ENCODE results near the gene INMT. TPM values are rescaled to one million over a fixed set of nuclear protein-coding genes. Genes with fewer than 3 reads are reported as not detected.

INMT gene
- total RNA-seq, 4 donors from 2014 or later, result 21.3 to 142 (median 100) TPM

DNA sequence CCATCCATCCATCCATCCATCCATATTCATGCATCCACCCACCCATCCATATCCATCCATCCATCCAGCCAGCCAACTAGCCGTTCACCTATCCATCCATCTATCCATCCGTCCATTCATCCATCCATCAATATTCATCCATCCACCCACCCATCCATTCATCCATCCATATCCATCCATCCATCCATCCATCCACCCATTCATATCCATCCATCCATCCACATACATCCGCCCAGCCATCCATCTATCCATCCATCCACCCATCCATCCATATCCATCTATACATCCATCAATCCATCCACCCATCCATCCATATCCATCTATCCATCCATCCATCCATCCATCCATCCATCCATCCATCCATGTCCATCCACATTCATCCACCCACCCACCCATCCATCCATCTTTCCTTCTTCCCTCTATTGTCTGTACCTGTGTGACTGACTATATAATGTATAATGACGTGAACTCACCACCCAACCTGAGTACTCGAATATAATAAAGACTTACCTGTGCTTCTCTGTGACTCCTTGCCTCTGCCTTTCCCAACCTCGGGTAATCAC lies 2.5 kb downstream of the INMT start:
- no peak for TF ChIP-seq EP300 (IDR thresholded peaks at IDR 0.05)
- TF ChIP-seq, protein P1, sequence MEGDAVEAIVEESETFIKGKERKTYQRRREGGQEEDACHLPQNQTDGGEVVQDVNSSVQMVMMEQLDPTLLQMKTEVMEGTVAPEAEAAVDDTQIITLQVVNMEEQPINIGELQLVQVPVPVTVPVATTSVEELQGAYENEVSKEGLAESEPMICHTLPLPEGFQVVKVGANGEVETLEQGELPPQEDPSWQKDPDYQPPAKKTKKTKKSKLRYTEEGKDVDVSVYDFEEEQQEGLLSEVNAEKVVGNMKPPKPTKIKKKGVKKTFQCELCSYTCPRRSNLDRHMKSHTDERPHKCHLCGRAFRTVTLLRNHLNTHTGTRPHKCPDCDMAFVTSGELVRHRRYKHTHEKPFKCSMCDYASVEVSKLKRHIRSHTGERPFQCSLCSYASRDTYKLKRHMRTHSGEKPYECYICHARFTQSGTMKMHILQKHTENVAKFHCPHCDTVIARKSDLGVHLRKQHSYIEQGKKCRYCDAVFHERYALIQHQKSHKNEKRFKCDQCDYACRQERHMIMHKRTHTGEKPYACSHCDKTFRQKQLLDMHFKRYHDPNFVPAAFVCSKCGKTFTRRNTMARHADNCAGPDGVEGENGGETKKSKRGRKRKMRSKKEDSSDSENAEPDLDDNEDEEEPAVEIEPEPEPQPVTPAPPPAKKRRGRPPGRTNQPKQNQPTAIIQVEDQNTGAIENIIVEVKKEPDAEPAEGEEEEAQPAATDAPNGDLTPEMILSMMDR (IDR thresholded peaks at IDR 0.05), result no peak
- TF ChIP-seq POLR2A (IDR thresholded peaks at IDR 0.05), result no peak
- no peaks in the 10 kb centered on the region for H3K36me3 ChIP-seq
- 78 to 87% methylated on average over 6 of the region's 6 CpGs for WGBS, 2 donors
- H3K9me3 ChIP-seq, result no peaks in the 10 kb centered on the region
- peaks cover 0 to 57% (median 15%) of the 10 kb centered on the region in 4 donors for H3K4me1 ChIP-seq
- H3K27me3 ChIP-seq, result no peaks in the 10 kb centered on the region
- no peak overlapping the region for H3K4me3 ChIP-seq
- no peak for DNase-seq (ENCODE audit: low spot score in 2 of 2)
- H3K27ac ChIP-seq, result no peak overlapping the region

DNA sequence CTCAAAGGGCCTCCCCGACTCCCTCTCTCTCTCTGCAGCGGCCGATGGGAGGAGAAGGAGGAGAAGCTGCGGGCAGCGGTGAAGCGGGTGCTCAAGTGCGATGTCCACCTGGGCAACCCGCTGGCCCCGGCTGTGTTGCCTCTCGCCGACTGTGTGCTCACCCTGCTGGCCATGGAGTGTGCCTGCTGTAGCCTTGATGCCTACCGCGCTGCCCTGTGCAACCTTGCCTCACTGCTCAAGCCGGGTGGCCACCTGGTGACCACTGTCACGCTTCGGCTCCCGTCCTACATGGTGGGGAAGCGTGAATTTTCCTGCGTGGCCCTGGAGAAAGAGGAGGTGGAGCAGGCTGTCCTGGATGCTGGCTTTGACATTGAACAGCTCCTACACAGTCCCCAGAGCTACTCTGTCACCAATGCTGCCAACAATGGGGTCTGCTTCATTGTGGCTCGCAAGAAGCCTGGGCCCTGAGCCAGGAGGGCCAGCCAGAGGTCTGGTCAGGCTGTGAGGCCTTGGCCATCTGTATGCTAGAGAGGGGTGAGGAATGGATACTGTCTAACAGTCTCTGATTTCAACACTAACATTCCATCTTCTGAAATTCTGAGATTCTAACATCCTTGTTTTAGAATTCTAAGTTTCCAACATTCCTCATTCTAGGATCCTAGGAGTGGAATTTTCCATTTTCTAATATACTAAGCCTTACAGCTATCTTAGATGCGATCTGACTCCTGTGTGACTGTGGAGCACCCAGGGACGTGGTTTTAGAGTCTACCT lies 3.6 kb downstream of the INMT start:
- no peaks in the 10 kb centered on the region for H3K9me3 ChIP-seq
- no peaks in the 10 kb centered on the region for H3K36me3 ChIP-seq
- H3K4me3 ChIP-seq, result no peak overlapping the region
- TF ChIP-seq POLR2A (IDR thresholded peaks at IDR 0.05) (no peak), EP300 (IDR thresholded peaks at IDR 0.05) (no peak)
- TF ChIP-seq, protein P1 (IDR thresholded peaks at IDR 0.05), result no peak
- H3K27ac ChIP-seq, result peak overlapping the region in 3 of 4 donors; percentile 4 to 48 (median 25)
- H3K27me3 ChIP-seq, result no peaks in the 10 kb centered on the region
- 62 to 66% methylated on average over 19 of the region's 22 CpGs for WGBS, 2 donors
- H3K4me1 ChIP-seq, result peaks cover 0 to 50% (median 13%) of the 10 kb centered on the region in 4 donors
- peak in 1 of 2 donors; percentile 24 for DNase-seq (ENCODE audit: low spot score in 2 of 2)

DNA sequence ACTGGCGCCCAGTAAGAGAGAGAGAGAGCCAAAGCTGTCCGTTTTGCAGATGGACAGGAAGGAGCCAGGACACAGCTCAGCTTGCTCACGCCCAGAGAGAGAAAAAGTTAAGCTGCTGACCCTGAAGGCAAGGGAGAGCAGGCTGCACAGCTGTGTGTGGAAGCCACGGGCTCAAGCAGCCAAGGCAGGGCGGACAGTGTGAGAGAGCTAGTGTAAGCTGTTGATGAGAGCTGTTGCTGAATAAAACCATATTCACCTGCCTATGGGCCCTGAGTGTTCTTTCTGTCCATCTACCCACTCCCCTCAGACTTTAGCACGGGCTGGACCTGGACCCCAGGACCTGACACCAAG lies 5.4 kb downstream of the INMT start:
- DNase-seq (ENCODE audit: low spot score in 2 of 2), result no peak
- Histone ChIP-seq H3K36me3 (no peaks in the 10 kb centered on the region), H3K27ac (no peak overlapping the region), H3K4me1 (peaks cover 0 to 35% (median 5%) of the 10 kb centered on the region in 4 donors), H3K4me3 (no peak overlapping the region), H3K27me3 (no peaks in the 10 kb centered on the region), H3K9me3 (no peaks in the 10 kb centered on the region)
- TF ChIP-seq POLR2A (IDR thresholded peaks at IDR 0.05) (no peak), EP300 (IDR thresholded peaks at IDR 0.05) (no peak)
- TF ChIP-seq, protein P1 (IDR thresholded peaks at IDR 0.05), result no peak
- WGBS, 2 donors, result 58 to 59% methylated on average over 6 of the region's 6 CpGs

DNA sequence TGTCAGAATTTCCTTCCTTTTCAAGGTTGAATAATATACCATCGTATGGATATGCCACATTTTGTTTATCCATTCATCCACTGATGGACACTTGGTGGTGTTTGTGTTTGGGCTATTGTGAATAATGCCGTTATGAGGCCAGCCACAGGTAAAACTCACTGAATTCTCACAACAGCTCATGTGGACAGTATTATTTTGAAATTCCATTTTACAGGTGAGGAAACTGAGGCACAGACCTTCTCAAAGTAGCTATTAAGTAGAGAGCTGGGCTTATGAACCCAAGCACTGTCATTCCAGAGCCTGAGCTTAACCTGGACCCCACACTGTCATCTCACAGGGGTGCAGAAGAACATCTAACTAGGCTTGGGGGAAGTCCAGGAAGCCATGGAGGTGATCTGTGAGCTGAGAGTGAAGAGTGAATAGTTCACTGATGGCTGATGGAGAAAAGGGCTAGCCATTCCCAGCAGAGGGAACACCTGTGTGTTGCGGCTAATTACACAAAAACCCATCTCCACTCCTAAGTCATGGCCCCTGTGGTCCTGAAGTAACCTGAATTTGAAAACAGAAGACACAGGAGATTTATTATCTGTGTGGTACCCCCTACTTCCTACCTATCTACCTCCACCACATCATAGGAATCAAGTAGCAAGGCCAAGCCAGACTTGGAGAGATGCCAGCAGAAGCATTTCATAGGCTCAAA lies 8.7 kb downstream of the INMT start:
- TF ChIP-seq POLR2A (IDR thresholded peaks at IDR 0.05), result no peak
- Histone ChIP-seq H3K4me3 (no peak overlapping the region), H3K9me3 (no peaks in the 10 kb centered on the region), H3K27ac (no peak overlapping the region), H3K4me1 (peaks cover 0 to 34% (median 5%) of the 10 kb centered on the region in 4 donors), H3K36me3 (no peaks in the 10 kb centered on the region), H3K27me3 (no peaks in the 10 kb centered on the region)
- WGBS, 2 donors, result 96 to 98% methylated on average over 3 of the region's 3 CpGs
- DNase-seq (ENCODE audit: low spot score in 2 of 2), result no peak

DNA sequence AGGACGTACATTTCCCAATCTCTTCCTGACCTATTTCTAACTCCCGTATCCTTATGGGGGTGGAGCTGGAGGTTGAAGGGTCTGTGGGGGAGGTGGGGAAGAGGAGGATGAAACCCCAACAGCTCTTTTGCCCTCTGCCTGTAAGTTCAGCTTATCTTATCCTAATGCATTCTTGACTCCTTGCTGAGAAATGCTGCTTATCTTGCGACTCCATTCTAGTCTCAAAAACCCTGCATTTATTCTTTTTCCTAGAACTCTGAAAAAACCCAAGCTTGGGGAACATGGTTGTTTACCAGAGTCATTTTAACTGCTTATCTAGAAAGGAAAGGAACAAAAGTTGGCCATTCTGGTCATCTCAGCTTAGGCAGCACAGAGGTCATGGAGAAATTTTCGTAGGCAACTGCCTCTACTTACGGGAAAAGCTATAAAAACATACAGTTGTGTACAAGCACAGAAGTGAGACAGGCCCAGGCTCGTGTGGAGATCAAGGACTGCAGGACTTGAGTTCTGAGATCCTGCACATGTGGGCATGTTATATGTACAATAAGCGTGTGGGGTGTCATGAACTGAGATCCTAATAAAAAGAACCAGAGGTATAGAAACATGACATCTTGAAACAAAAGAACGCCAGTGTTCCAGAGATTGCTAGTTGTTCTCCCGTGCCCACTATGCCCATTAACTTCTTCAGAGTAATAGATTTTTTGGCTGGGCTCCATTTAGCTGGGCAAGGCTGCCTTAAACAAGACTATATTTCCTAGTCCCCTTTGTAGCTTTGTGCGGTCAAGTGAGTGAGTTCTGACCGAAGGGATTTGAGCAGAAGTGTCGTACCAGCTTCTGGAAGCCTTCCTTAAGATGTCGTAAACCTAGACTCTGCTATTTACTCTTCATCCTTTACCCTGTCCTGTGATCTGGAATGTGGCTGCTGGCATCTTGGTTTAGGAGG lies 9.6 kb downstream of the INMT start:
- Histone ChIP-seq H3K4me3 (no peak overlapping the region), H3K36me3 (no peaks in the 10 kb centered on the region), H3K27ac (no peak overlapping the region), H3K9me3 (no peaks in the 10 kb centered on the region), H3K27me3 (no peaks in the 10 kb centered on the region), H3K4me1 (peaks cover 0 to 31% (median 5%) of the 10 kb centered on the region in 4 donors)
- 73 to 77% methylated on average over 13 of the region's 13 CpGs for whole genome bisulfite sequencing, 2 donors
- TF ChIP-seq, protein P1 (IDR thresholded peaks at IDR 0.05), result no peak
- TF ChIP-seq EP300 (IDR thresholded peaks at IDR 0.05) (no peak), POLR2A (IDR thresholded peaks at IDR 0.05) (no peak)
- DNase-seq (ENCODE audit: low spot score in 2 of 2), result no peak
